Cerebellar cortex (tissue), 1 donor: ENCODE data around the gene HSD11B2.
A peak's percentile ranks its signal among the peaks of the same experiment; 100 is the strongest.
"Not testable (repeated sequence)": the region's sequence is repeated elsewhere in the genome, so short reads cannot be mapped to it uniquely, and the experiment has no call there.

Experiments used
- DNase-seq: peaks from one replicate; pipeline ENCODE4 v3.0.0-alpha.2; 2015; ENCODE audit warnings: low spot score

Gene HSD11B2

GRCh38 chr16:67415421-67415820 lies 15.5 kb upstream of the HSD11B2 start:
- DNase-seq, result not testable (repeated sequence)

GRCh38 chr16:67415872-67416793 lies 14.8 kb upstream of the HSD11B2 start, which contains the start of gene ZDHHC1:
Gene ZDHHC1, minus strand, starts transcription at chr16:67416477. Its CDS starts 8,702 bp downstream, at chr16:67407775.
- DNase-seq, result peak; percentile 66

DNA sequence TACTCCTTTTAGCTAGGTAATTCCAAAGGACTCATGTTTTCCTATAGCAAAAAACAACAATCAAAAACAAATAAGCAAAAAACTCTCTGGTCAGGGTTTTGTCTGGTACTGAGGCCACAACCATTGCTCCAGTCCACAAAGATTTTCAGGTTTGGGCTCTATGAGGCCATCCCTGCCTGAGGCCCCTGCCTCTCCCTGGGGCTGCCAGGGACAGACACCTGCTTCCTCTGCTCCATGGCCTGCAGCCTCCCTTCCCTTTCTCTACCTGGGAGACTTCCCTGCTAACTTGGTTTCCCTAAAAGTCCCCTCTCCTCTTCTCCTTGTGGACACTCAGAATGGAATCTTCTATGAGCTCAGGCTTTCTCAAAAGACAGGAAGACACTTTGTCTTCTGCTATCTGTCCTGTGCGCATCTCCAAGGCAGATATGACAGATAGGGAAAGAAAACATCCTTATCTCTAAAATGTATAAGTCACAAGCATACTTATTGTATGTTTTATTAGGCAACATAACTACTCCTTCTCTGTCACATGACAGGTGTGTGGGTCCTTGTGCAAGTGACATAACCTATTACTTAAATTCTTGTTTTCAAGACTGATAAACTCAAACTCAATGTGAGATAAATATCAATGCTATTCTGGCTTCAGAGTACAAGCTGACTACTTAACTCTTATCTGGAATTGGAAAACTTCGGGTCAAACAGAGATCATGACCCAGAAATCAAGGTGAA lies 13.4 kb upstream of the HSD11B2 start:
- no peak for DNase-seq

- DNase-seq, result no peak
These were observed 11.4 kb upstream of the HSD11B2 start for GRCh38 chr16:67419502-67419901.

GRCh38 chr16:67419931-67420330 lies 11.0 kb upstream of the HSD11B2 start:
- DNase-seq, result no peak

DNA sequence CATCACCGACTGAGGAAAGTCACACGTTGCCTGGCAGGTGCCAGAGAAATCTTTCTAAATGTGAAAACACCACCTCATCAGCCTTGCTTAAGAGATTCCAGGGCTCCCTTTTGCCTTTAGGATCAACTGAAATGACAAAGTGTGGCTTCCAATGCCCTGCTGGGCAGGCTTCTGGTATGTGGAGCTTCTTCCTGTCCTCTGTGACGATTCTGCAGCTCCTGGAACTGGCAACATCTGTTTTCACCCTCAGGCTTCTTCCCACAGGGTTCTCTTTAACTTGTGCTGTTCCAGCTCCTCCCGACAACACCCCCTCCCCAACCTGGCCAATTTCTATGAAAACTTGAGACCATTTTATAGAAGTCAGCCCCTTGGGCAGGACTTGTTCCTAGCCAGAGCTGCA lies 9.9 kb upstream of the HSD11B2 start:
- DNase-seq, result no peak

- no peak for DNase-seq
These were observed 7.9 kb upstream of the HSD11B2 start for GRCh38 chr16:67423015-67423414.

DNA sequence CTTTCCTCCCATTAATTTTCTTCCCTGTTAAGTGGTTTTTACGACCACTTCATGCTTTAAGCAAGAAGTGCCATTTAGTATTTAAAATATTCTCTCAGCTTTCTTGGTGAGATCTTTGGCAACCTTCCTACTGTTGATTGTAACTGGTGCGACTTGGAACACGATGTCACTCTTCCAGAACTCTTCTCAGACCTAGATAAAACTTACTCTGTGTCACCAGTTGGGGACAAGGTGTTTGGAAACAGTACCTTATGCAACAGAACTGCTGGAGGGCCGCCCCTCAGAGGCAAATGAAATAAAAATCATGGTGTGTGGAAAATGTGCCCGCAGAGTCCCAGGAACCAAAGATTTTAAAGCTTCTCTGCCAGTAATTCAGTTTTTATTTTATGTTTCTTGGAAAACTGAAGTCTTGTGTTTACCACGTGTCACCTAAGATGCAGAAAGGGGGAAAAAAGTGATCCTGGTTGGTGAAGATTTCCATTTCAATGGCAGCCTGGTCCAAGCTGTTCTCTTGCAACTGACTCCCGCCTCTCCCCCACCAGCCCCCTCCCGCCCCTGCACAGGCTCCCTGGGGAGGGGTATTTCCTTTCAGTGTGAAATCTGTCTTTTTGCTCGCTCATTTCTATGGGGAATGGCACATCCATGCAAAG lies 7.2 kb upstream of the HSD11B2 start:
- DNase-seq, result no peak

GRCh38 chr16:67424261-67424615 lies 6.7 kb upstream of the HSD11B2 start:
- no peak for DNase-seq

- DNase-seq, result no peak
These were observed 5.9 kb upstream of the HSD11B2 start for GRCh38 chr16:67425061-67425460.

DNA sequence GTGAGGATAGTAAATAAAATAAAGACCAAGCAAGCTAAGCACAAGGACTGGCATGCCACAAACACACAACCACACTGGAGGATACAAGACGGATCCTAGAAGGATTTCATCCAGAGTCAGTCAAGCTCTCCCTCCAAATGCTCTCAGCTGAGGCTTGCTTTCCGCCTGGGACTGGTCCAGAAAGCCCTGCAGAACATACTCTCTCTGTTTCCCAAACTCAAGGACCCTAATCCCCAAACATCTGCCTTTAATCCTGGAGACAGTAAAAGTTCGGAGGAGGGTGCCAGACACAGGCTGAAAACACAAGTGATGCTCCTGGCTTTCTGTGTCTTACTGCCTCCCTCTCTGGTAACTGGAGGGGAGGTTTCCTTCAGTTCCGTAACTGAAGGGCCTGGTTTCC lies 5.3 kb upstream of the HSD11B2 start:
- no peak for DNase-seq

- DNase-seq, result no peak
These were observed 4.9 kb upstream of the HSD11B2 start for GRCh38 chr16:67426022-67426421.

GRCh38 chr16:67426950-67427349 lies 4.0 kb upstream of the HSD11B2 start:
- DNase-seq, result no peak

- peak; percentile 85 for DNase-seq
These were observed 2.7 kb upstream of the HSD11B2 start for GRCh38 chr16:67428146-67428731.

- DNase-seq, result no peak
These were observed 1.7 kb upstream of the HSD11B2 start for GRCh38 chr16:67429053-67429798.

DNA sequence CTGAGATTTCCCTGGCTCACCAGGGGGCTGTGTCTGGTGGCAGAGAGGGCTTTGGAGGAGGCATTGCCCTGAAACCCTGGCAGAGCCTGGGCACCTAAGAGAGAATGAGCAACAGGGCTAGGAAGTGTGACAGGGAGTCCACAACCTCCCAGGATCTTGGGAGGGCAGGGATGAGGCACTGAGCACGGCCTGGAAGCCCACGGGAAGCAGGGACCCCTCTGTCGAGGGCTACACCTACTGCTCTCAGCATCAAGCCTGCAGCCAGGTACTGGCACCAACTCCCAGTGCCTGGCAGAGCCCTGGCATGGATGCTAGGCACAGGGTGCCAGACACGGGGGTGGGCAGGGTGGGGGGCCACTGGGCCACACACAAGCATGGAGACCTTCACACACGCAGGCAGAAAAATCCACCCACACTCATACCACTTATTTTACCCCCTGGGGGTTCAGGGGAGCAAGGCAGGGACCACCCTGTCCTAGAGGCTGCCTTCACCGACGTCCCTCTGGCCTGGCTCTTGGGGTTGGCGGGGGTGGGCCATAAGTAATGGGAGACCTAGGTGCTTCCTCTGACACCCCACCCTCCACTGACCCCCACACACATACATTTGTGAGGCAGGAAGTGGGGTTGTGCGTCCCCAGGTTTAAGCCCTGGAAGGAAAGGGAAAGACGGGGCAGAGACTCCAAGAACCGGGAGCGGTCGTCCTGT lies 970 bp upstream of the HSD11B2 start:
- DNase-seq, result no peak

DNA sequence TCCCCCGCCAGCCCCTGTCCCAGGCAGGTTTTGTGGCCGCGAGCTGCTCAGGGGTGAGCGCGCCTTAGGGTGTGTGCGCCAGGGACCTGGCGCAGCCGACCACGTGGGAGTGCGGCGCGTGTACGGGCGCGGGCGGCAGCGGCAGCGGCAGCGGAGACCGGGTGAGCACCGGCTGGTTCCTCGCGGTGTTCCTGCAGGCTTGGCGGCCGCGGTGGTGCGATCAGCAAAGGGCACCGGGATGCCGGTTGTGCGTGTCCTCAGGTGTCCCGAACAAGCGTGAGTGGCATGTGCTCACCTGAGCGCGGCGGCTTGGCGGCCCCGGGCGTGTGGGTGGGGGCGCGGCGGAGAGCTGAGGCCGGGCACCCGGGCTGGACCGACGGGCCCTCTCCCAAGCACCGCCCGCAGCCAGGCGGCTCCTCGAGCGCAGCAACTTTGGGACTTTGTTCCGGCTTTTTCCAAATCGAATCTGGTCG lies 381 bp upstream of the HSD11B2 start:
- DNase-seq, result no peak

- DNase-seq, result no peak
These were observed 1.0 kb downstream of the HSD11B2 start for GRCh38 chr16:67431775-67432505.

DNA sequence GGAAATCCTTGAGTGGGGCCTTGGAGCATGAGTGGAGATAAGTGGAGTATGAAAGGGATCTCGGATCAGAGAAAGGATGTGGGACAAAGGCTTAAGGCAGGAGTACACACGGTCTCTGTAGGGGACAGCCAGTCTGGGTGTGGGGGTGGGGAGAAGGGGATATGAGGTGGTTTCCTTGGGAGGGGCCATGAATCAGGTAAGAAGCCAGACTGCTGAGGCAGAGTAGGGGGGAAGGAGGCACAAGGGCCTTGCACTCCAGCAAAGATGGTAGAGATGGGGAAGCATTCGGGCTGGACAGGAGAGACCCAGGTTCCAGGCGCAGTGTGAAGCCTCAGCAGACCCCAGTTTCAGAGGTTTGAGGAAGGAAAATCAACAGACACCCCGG lies 1.6 kb downstream of the HSD11B2 start:
- DNase-seq, result no peak

GRCh38 chr16:67433131-67433719 lies 2.3 kb downstream of the HSD11B2 start:
- no peak for DNase-seq
